Measurements from ENCODE around the gene SLC39A7. TPM values are rescaled to one million over a fixed set of nuclear protein-coding genes. Genes with fewer than 3 reads are reported as not detected.

SLC39A7 gene
- total RNA-seq, 2 donors from 2014 or later: 91.5 to 102 TPM

GRCh38 chr6:33173535-33174180 is 27.0 kb upstream of the SLC39A7 start:
- no peaks in the 10 kb centered on the region for H3K9me3 Mint-ChIP-seq
- no peaks in the 10 kb centered on the region for H3K4me1 Mint-ChIP-seq (ENCODE audit: low read depth in 2 of 2)
- peaks cover 7 to 10% of the 10 kb centered on the region in 2 donors for H3K27me3 Mint-ChIP-seq
- H3K27ac Mint-ChIP-seq: peak overlapping the region in 1 of 2 donors; percentile 51
- ATAC-seq: no peak
- H3K36me3 Mint-ChIP-seq: no peaks in the 10 kb centered on the region
- peak; percentile 12 for DNase-seq (ENCODE audit: low spot score)
- H3K4me3 Mint-ChIP-seq: no peak overlapping the region

DNA sequence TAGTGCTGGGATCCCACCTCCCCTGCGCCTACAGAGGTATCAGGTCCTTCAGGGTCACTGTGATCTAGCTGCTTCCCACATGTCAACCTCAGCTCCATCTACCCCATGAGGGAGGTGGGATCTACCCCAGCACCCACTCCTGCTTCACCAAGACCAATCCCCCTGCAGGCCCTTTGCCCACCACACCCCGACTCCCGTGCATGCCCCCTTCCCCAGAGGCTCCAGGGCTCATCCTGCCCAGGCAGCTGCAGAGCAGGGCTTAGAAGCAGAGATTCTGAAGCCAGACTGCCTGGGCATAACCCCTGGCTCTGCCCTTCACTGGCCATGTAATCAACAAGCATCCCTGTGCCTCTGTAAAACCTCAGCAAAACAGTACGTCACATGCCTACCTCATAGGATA is 25.9 kb upstream of the SLC39A7 start:
- H3K4me3 Mint-ChIP-seq: no peak overlapping the region
- DNase-seq (ENCODE audit: low spot score) (peak; percentile 55), ATAC-seq (no peak)
- H3K4me1 Mint-ChIP-seq (ENCODE audit: low read depth in 2 of 2): no peaks in the 10 kb centered on the region
- no peaks in the 10 kb centered on the region for H3K9me3 Mint-ChIP-seq
- H3K27me3 Mint-ChIP-seq: peaks cover 7 to 10% of the 10 kb centered on the region in 2 donors
- peak overlapping the region in 1 of 2 donors; percentile 57 for H3K27ac Mint-ChIP-seq
- H3K36me3 Mint-ChIP-seq: no peaks in the 10 kb centered on the region

DNA sequence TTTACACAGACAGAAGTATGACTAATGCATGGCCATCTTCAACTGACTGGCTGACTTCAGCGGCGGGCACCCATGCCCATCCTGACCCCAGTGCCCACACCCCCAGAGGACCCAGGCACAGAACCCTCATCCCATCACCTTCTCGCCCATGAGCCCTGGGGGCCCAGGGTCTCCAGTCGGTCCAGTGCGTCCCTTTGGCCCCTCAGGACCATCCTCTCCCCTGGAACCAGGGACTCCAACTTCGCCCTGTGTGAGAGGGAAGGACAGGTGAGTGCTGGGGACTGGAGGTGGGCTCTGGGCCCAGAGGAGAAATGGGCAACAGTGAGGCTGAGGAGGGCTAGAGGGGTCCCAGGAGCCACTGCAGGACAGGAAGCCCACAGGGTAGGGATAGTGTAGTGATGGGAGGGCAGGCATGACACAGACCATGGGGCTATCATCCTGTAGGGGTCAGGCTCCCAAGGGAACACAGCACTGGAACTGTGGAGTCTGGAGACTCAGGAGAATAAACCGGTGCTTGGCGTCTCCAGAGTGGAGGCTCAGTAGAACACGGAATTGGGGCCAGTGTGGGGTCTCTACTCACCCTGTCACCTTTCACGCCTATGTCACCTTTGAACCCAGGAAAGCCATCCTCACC is 25.1 kb upstream of the SLC39A7 start:
- DNase-seq (ENCODE audit: low spot score): peak; percentile 25
- ATAC-seq: no peak
- H3K4me3 Mint-ChIP-seq: no peak overlapping the region
- no peaks in the 10 kb centered on the region for H3K36me3 Mint-ChIP-seq
- H3K27me3 Mint-ChIP-seq: peaks cover 7 to 10% of the 10 kb centered on the region in 2 donors
- H3K4me1 Mint-ChIP-seq (ENCODE audit: low read depth in 2 of 2): no peaks in the 10 kb centered on the region
- H3K27ac Mint-ChIP-seq: peak overlapping the region in 1 of 2 donors; percentile 57
- no peaks in the 10 kb centered on the region for H3K9me3 Mint-ChIP-seq

- H3K27ac Mint-ChIP-seq: no peak overlapping the region
- H3K27me3 Mint-ChIP-seq: peaks cover 7 to 10% of the 10 kb centered on the region in 2 donors
- H3K36me3 Mint-ChIP-seq: no peaks in the 10 kb centered on the region
- H3K9me3 Mint-ChIP-seq: no peaks in the 10 kb centered on the region
- ATAC-seq (no peak), DNase-seq (ENCODE audit: low spot score) (peak; percentile 15)
- H3K4me3 Mint-ChIP-seq: no peak overlapping the region
- no peaks in the 10 kb centered on the region for H3K4me1 Mint-ChIP-seq (ENCODE audit: low read depth in 2 of 2)
These were observed 23.8 kb upstream of the SLC39A7 start for GRCh38 chr6:33176906-33177305.

GRCh38 chr6:33177552-33178446 is 22.9 kb upstream of the SLC39A7 start:
- Mint-ChIP-seq H3K4me1 (ENCODE audit: low read depth in 2 of 2) (peaks cover 3% of the 10 kb centered on the region in 2 donors), H3K36me3 (peaks cover 4% of the 10 kb centered on the region), H3K4me3 (no peak overlapping the region), H3K27me3 (peaks cover 7 to 10% of the 10 kb centered on the region in 2 donors), H3K9me3 (peaks cover 2% of the 10 kb centered on the region), H3K27ac (no peak overlapping the region)
- peak; percentile 34 for DNase-seq (ENCODE audit: low spot score)
- ATAC-seq: no peak

DNA sequence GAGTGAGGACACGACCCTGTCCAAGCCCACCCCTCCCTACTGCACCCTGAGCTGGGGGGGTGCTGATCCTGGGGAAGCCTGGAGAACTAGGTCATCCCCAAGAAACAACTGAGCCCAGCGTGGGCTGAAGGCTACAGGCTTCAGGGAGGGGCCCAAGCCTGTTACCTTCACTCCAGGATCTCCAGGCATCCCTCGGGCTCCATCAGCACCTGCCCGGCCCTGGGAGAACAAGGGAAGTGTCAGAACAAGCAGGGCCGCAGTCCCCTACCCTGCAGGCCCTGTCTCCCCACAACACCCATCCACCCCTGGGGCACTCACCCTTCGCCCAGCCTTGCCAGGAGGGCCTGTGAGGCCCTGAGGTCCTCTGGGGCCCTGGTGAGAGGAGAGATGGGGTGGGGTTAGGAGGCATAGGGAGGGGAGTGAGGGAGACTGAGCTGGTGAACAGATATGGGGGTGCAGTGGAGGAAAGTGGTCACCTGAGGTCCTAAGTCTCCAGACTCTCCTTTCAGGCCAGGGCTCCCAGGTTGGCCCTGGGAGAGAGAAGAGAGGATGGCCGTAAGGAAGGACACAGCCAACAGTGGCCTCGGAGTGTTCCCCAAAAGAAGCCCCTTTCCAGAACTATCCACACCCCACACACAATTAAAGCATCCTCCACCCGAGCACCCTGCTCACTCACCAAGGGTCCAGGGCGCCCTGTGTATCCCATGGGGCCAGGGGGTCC is 21.8 kb upstream of the SLC39A7 start:
- H3K9me3 Mint-ChIP-seq: peaks cover 11% of the 10 kb centered on the region
- no peak overlapping the region for H3K4me3 Mint-ChIP-seq
- peaks cover 7 to 10% of the 10 kb centered on the region in 2 donors for H3K27me3 Mint-ChIP-seq
- ATAC-seq: no peak
- DNase-seq (ENCODE audit: low spot score): peak; percentile 57
- peaks cover 14% of the 10 kb centered on the region in 2 donors for H3K4me1 Mint-ChIP-seq (ENCODE audit: low read depth in 2 of 2)
- peaks cover 14% of the 10 kb centered on the region for H3K36me3 Mint-ChIP-seq
- H3K27ac Mint-ChIP-seq: no peak overlapping the region

- Mint-ChIP-seq H3K9me3 (peaks cover 11% of the 10 kb centered on the region), H3K27me3 (peaks cover 0 to 10% of the 10 kb centered on the region in 2 donors), H3K4me1 (ENCODE audit: low read depth in 2 of 2) (peaks cover 14% of the 10 kb centered on the region in 2 donors), H3K4me3 (no peak overlapping the region), H3K36me3 (peaks cover 14% of the 10 kb centered on the region), H3K27ac (peak overlapping the region in 1 of 2 donors; percentile 69)
- DNase-seq (ENCODE audit: low spot score) (no peak), ATAC-seq (no peak)
These were observed 19.5 kb upstream of the SLC39A7 start for GRCh38 chr6:33181141-33181540.

DNA sequence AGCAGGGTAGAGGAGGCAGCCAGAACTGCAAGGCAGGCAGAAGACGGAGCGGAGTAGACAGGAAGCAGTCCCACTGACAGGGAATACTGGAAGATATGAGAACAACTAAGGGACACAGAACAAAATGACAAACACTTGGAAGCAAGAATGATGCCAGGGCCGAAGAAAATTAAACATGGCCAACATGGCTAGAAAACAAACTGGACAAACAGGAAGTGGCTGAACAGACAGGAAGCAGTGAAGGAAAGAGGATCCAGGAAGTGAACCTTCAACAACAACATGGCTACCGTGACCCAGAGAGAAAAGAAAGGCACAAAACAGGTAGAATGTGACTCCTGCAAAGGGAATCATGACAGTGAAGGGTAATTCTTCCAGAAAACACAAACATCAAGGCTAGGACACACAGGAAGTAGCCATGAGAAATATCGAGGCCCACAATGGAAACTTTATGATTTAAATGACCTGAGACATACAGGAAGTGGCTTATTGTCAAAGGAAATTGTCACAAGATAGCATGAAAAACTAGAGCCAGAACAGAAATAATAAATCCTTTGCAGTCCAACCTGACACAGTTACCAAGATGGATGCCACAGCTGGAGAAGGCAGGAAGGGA is 17.5 kb upstream of the SLC39A7 start:
- Mint-ChIP-seq H3K4me1 (ENCODE audit: low read depth in 2 of 2) (peaks cover 14% of the 10 kb centered on the region in 2 donors), H3K27ac (peak overlapping the region; percentile 94 to 95), H3K27me3 (peaks cover 19 to 22% of the 10 kb centered on the region in 2 donors), H3K4me3 (peak overlapping the region; percentile 81), H3K9me3 (peaks cover 11% of the 10 kb centered on the region), H3K36me3 (peaks cover 14% of the 10 kb centered on the region)
- DNase-seq (ENCODE audit: low spot score): no peak
- peak in 1 of 2 donors; percentile 42 for ATAC-seq

GRCh38 chr6:33185190-33185589 is 15.5 kb upstream of the SLC39A7 start:
- DNase-seq (ENCODE audit: low spot score): no peak
- peaks cover 14% of the 10 kb centered on the region in 2 donors for H3K4me1 Mint-ChIP-seq (ENCODE audit: low read depth in 2 of 2)
- no peak overlapping the region for H3K4me3 Mint-ChIP-seq
- no peak for ATAC-seq
- H3K27me3 Mint-ChIP-seq: peaks cover 25 to 31% of the 10 kb centered on the region in 2 donors
- peak overlapping the region in 1 of 2 donors; percentile 95 for H3K27ac Mint-ChIP-seq
- peaks cover 14% of the 10 kb centered on the region for H3K36me3 Mint-ChIP-seq
- H3K9me3 Mint-ChIP-seq: peaks cover 11% of the 10 kb centered on the region

GRCh38 chr6:33185654-33186187 is 14.9 kb upstream of the SLC39A7 start:
- no peak overlapping the region for H3K4me3 Mint-ChIP-seq
- peaks cover 28 to 34% of the 10 kb centered on the region in 2 donors for H3K27me3 Mint-ChIP-seq
- H3K4me1 Mint-ChIP-seq (ENCODE audit: low read depth in 2 of 2): peaks cover 14% of the 10 kb centered on the region in 2 donors
- no peak overlapping the region for H3K27ac Mint-ChIP-seq
- H3K36me3 Mint-ChIP-seq: peaks cover 14% of the 10 kb centered on the region
- DNase-seq (ENCODE audit: low spot score) (no peak), ATAC-seq (no peak)
- H3K9me3 Mint-ChIP-seq: peaks cover 11% of the 10 kb centered on the region

DNA sequence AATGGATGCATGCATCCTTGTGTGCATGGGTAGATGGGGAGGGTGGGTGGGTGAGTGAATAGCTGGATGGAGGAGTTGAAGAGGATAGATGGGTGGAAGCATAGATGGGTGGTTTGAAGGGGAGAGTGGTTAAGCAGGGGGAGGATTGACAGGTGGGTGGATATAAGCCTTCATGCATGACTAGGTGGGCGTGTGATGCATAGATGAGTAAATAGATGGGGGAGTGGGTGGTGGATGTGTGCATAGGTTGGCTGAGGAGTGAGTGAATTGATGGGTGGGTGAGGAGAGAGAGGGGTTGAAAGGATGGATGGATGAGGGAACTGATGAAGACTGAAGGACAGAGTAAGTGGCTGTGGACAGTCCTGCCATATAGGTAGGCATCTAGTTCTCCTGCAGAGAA is 12.9 kb upstream of the SLC39A7 start:
- H3K4me1 Mint-ChIP-seq (ENCODE audit: low read depth in 2 of 2): peaks cover 10 to 15% of the 10 kb centered on the region in 2 donors
- DNase-seq (ENCODE audit: low spot score) (no peak), ATAC-seq (no peak)
- H3K27me3 Mint-ChIP-seq: peaks cover 36 to 47% of the 10 kb centered on the region in 2 donors
- H3K9me3 Mint-ChIP-seq: peaks cover 10% of the 10 kb centered on the region
- peaks cover 11% of the 10 kb centered on the region for H3K36me3 Mint-ChIP-seq
- no peak overlapping the region for H3K4me3 Mint-ChIP-seq
- H3K27ac Mint-ChIP-seq: no peak overlapping the region

DNA sequence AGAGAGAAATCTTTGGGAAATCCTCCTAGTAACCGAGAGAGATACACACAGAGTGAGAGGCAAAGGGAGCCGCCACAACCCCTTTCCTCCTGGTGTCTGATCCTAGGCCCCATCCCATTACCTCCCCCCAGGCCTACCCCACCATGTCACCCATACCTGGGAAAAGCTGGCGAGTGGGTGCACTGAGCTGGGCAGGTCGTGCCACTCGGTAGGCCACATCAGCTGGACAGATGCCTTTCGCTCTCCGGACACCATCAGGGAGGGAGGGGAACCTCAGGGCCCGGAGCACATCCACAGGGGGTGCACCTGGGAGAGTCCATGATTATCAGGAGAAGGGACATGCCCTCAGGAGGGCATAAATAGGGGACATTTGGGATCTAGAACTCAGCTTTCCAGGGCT is 11.5 kb upstream of the SLC39A7 start:
- ATAC-seq: no peak

More for the DNA sequence above, 11.5 kb upstream of the SLC39A7 start:
- Mint-ChIP-seq H3K27me3 (peaks cover 36 to 47% of the 10 kb centered on the region in 2 donors), H3K9me3 (no peaks in the 10 kb centered on the region), H3K36me3 (no peaks in the 10 kb centered on the region), H3K4me1 (ENCODE audit: low read depth in 2 of 2) (peaks cover 0 to 6% of the 10 kb centered on the region in 2 donors), H3K4me3 (no peak overlapping the region), H3K27ac (no peak overlapping the region)
- no peak for DNase-seq (ENCODE audit: low spot score)
